RWPE2 (cell line): ENCODE results near the gene COL25A1.
"Not testable (repeated sequence)": the region's sequence is repeated elsewhere in the genome, so short reads cannot be mapped to it uniquely, and the experiment has no call there.

Source experiments
- ATAC-seq: fragments of 200-7000 bp; cut with Tn5 transposase; 3 replicates; pipeline ENCODE4 v1.9.1; 2021; ENCODE audit warnings: low read depth
- DNase-seq: peaks from one replicate; pipeline ENCODE4 v3.0.0-alpha.2; 2020; ENCODE audit warnings: low spot score
- H3K27ac ChIP-seq: fragments of 450-650 bp; 2 replicates; pipeline ENCODE4 v1.5.1; 2017; ENCODE audit warnings: mild to moderate bottlenecking; ENCODE audit not compliant: poor library complexity, severe bottlenecking
- H3K27me3 ChIP-seq: fragments of 250-450 bp; sonication (Bioruptor Pico); 2 replicates; pipeline ENCODE4 v1.5.1; 2021; ENCODE audit warnings: mild to moderate bottlenecking, moderate library complexity; ENCODE audit not compliant: insufficient read depth, poor library complexity, severe bottlenecking
- H3K36me3 ChIP-seq: fragments of 250-450 bp; sonication (Bioruptor Pico); 2 replicates; pipeline ENCODE4 v1.5.1; 2020; ENCODE audit warnings: low read depth, mild to moderate bottlenecking, moderate library complexity
- H3K4me1 ChIP-seq: fragments of 250-450 bp; sonication (Bioruptor Pico); 2 replicates; pipeline ENCODE4 v1.5.1; 2021; ENCODE audit warnings: mild to moderate bottlenecking, moderate library complexity; ENCODE audit not compliant: insufficient read depth, poor library complexity, severe bottlenecking
- H3K4me3 ChIP-seq: fragments of 250-450 bp; sonication (Bioruptor Pico); 2 replicates; pipeline ENCODE4 v1.5.1; 2021; ENCODE audit warnings: mild to moderate bottlenecking, moderate library complexity; ENCODE audit not compliant: severe bottlenecking
- H3K9me3 ChIP-seq: fragments of 250-450 bp; sonication (Bioruptor Pico); 2 replicates; pipeline ENCODE4 v1.5.1; 2021; ENCODE audit warnings: mild to moderate bottlenecking, moderate library complexity; ENCODE audit not compliant: severe bottlenecking
- CTCF ChIP-seq: fragments of 450-650 bp; IDR thresholded peaks from one replicate; pipeline ENCODE4 v1.5.1; 2017; ENCODE audit warnings: mild to moderate bottlenecking, moderate library complexity; ENCODE audit not compliant: poor library complexity, severe bottlenecking

COL25A1 gene

GRCh38 chr4:109027016-109027500 is 275.4 kb downstream of the COL25A1 start:
- no peak for TF ChIP-seq CTCF
- Histone ChIP-seq H3K27ac (no peak overlapping the region), H3K27me3 (no peaks in the 10 kb centered on the region), H3K4me3 (no peak overlapping the region), H3K36me3 (no peaks in the 10 kb centered on the region), H3K4me1 (peaks cover 4% of the 10 kb centered on the region), H3K9me3 (no peaks in the 10 kb centered on the region)
- ATAC-seq (no peak), DNase-seq (no peak)

- Histone ChIP-seq H3K4me3 (no peak overlapping the region), H3K4me1 (peaks cover 4% of the 10 kb centered on the region), H3K9me3 (no peaks in the 10 kb centered on the region), H3K36me3 (no peaks in the 10 kb centered on the region), H3K27ac (no peak overlapping the region), H3K27me3 (no peaks in the 10 kb centered on the region)
- no peak for TF ChIP-seq CTCF
- ATAC-seq (0 out of 3 replicates have a peak, but pooled peaks have one; percentile 35), DNase-seq (no peak)
Measured at GRCh38 chr4:109026588-109026987, 275.9 kb downstream of the COL25A1 start.

GRCh38 chr4:109025471-109026076 is 276.9 kb downstream of the COL25A1 start:
- H3K36me3 ChIP-seq: no peaks in the 10 kb centered on the region
- no peaks in the 10 kb centered on the region for H3K27me3 ChIP-seq
- H3K9me3 ChIP-seq: no peaks in the 10 kb centered on the region
- no peak overlapping the region for H3K27ac ChIP-seq
- DNase-seq (no peak), ATAC-seq (no peak)
- TF ChIP-seq CTCF: no peak
- no peak overlapping the region for H3K4me3 ChIP-seq
- peaks cover 4% of the 10 kb centered on the region for H3K4me1 ChIP-seq

- no peak for TF ChIP-seq CTCF
- no peaks in the 10 kb centered on the region for H3K27me3 ChIP-seq
- H3K9me3 ChIP-seq: no peaks in the 10 kb centered on the region
- H3K4me1 ChIP-seq: peaks cover 4% of the 10 kb centered on the region
- no peaks in the 10 kb centered on the region for H3K36me3 ChIP-seq
- DNase-seq: no peak
- H3K27ac ChIP-seq: no peak overlapping the region
- no peak for ATAC-seq
- no peak overlapping the region for H3K4me3 ChIP-seq
Measured at GRCh38 chr4:109022961-109023360, 279.5 kb downstream of the COL25A1 start.

GRCh38 chr4:109021630-109022029 is 280.8 kb downstream of the COL25A1 start:
- not testable (repeated sequence) for DNase-seq, H3K27me3 ChIP-seq, H3K36me3 ChIP-seq, ATAC-seq, H3K9me3 ChIP-seq, H3K27ac ChIP-seq, H3K4me3 ChIP-seq, H3K4me1 ChIP-seq
